HCT116 (cell line): Measurements from ENCODE around the gene RYR3. TPM values are rescaled to one million over a fixed set of nuclear protein-coding genes. Genes with fewer than 3 reads are reported as not detected.

Source experiments
- ATAC-seq: fragments of 200-7000 bp; cut with Tn5 transposase; 2 replicates; pipeline ENCODE4 v1.9.1; 2020; ENCODE audit warnings: mild to moderate bottlenecking, moderate library complexity
- BruUV-seq: library from RNA; stranded (reverse); fragments of 400-500 nt; replicated peaks from 2 replicates; lab custom pipeline; 2021; lab: Mats Ljungman, UMichigan
- CTCF ChIA-PET: fragments of 300-600 bp; sonication (Branson Sonifier 250); formaldehyde crosslinking; loops from one replicate; lab custom pipeline; 2021; ENCODE audit warnings: antibody characterized with exemption; lab: Charles Lee
- POLR2A ChIA-PET: fragments of 300-600, 350-600 bp; sonication (Branson Sonifier 250); formaldehyde crosslinking; loops from one replicate; lab custom pipeline; 2021; ENCODE audit warnings: antibody characterized with exemption; lab: Charles Lee
- RAD21 ChIA-PET, 2 experiments: fragments of 300-600 bp; sonication (Branson Sonifier 250); formaldehyde crosslinking; loops; one replicate each; lab custom pipeline; 2023; ENCODE audit warnings: low total read pairs in 2 of 2; ENCODE audit not compliant: uncharacterized antibody in 2 of 2, unreplicated experiment in 2 of 2, low non-redundant PET in 1 of 2; lab: Charles Lee
- DNase-seq: peaks from one replicate; pipeline ENCODE4 v3.0.0-alpha.2; 2010; ENCODE audit warnings: low read depth, low spot score
- H2AFZ ChIP-seq: fragments of 200-600 bp; shearing (Covaris generic), sonication (generic); 2 replicates; pipeline ENCODE4 v1.6.1; 2017; ENCODE audit warnings: low read depth, mixed run types, mixed read lengths, antibody characterized with exemption, low read length; ENCODE audit not compliant: poor library complexity, severe bottlenecking
- H3K27ac ChIP-seq: 2 replicates; pipeline ENCODE4 v1.5.1; 2012; ENCODE audit warnings: low read depth, low read length
- H3K27me3 ChIP-seq: fragments of 200-600 bp; sonication (generic); 2 replicates; pipeline ENCODE4 v1.6.1; 2016; ENCODE audit warnings: mixed run types, low read length, mixed read lengths; ENCODE audit not compliant: insufficient read depth
- H3K36me3 ChIP-seq, 2 experiments: fragments of 200-500 bp in 1 of 2; fragments of 200-600 bp in 1 of 2; sonication (Bioruptor generic) in 1 of 2; sonication (generic) in 1 of 2; 2 replicates each; pipeline versions ENCODE4 v1.5.1 to v1.6.1; 2014 to 2016; ENCODE audit warnings: low read length in 2 of 2, inconsistent platforms in 1 of 2, mixed read lengths in 1 of 2, mixed run types in 1 of 2; ENCODE audit not compliant: insufficient read depth in 2 of 2, control insufficient read depth in 1 of 2
- H3K4me1 ChIP-seq, 2 experiments: fragments of 200-600 bp in 1 of 2; sonication (generic) in 1 of 2; 2 replicates each; pipeline versions ENCODE4 v1.5.1 to v1.6.1; 2012 to 2017; ENCODE audit warnings: low read length in 2 of 2, inconsistent platforms in 1 of 2, mild to moderate bottlenecking in 1 of 2, mixed read lengths in 1 of 2, mixed run types in 1 of 2, moderate library complexity in 1 of 2; ENCODE audit not compliant: insufficient read depth in 2 of 2, control insufficient read depth in 1 of 2
- H3K4me2 ChIP-seq: fragments of 200-600 bp; sonication (generic); 2 replicates; pipeline ENCODE4 v1.6.1; 2017; ENCODE audit warnings: mixed run types, low read length, mixed read lengths
- H3K4me3 ChIP-seq, 2 experiments: fragments of 200-600 bp in 1 of 2; sonication (generic) in 1 of 2; replicated peaks in 1 of 2; 2 replicates each; pipeline ENCODE4 v1.5.1; 2011 to 2016; ENCODE audit warnings: low read length in 2 of 2, control low read depth in 1 of 2, low read depth in 1 of 2, mild to moderate bottlenecking in 1 of 2, mixed read lengths in 1 of 2, mixed run types in 1 of 2
- H3K79me2 ChIP-seq: fragments of 200-600 bp; sonication (generic); 2 replicates; pipeline ENCODE4 v1.6.1; 2017; ENCODE audit warnings: mild to moderate bottlenecking, mixed run types, low read length, moderate library complexity, mixed read lengths; ENCODE audit not compliant: insufficient read depth
- H3K9ac ChIP-seq: fragments of 200-600 bp; sonication (generic); 2 replicates; pipeline ENCODE4 v1.6.1; 2016; ENCODE audit warnings: low read length, mixed read lengths
- H3K9me2 ChIP-seq: fragments of 200-600 bp; sonication (generic), shearing (Covaris generic); 2 replicates; pipeline ENCODE4 v1.6.1; 2017; ENCODE audit warnings: mixed run types, mild to moderate bottlenecking, moderate library complexity; ENCODE audit not compliant: insufficient read depth
- H3K9me3 ChIP-seq, 2 experiments: fragments of 200-500 bp in 1 of 2; fragments of 200-600 bp in 1 of 2; sonication (Bioruptor generic) in 1 of 2; sonication (generic) in 1 of 2; 2 replicates each; pipeline ENCODE4 v1.6.1; 2014 to 2017; ENCODE audit warnings: low read length in 2 of 2, mixed read lengths in 2 of 2, inconsistent platforms in 1 of 2, low read depth in 1 of 2, mild to moderate bottlenecking in 1 of 2, mixed run types in 1 of 2, moderate library complexity in 1 of 2; ENCODE audit not compliant: control insufficient read depth in 1 of 2, insufficient read depth in 1 of 2
- H4K20me1 ChIP-seq: fragments of 200-600 bp; sonication (generic), shearing (Covaris generic); 2 replicates; pipeline ENCODE4 v1.6.1; 2017; ENCODE audit warnings: mixed run types, mild to moderate bottlenecking, moderate library complexity; ENCODE audit not compliant: insufficient read depth
- CBX3 ChIP-seq: IDR thresholded peaks from 2 replicates; pipeline ENCODE4 v1.6.1; 2012; ENCODE audit warnings: low read depth
- EZH2phosphoT487 ChIP-seq: fragments of 200-600 bp; IDR thresholded peaks from 2 replicates; pipeline ENCODE4 v1.6.1; 2018; ENCODE audit warnings: antibody characterized with exemption, borderline replicate concordance
- POLR2A ChIP-seq: IDR thresholded peaks from 2 replicates; pipeline ENCODE4 v1.7.0; 2011; ENCODE audit warnings: borderline replicate concordance; ENCODE audit not compliant: insufficient read depth, insufficient read length; ENCODE audit errors: extremely low read depth
- SIN3A ChIP-seq: IDR thresholded peaks from 2 replicates; pipeline ENCODE4 v1.6.1; 2012; ENCODE audit warnings: low read depth
- YY1 ChIP-seq: IDR thresholded peaks from 2 replicates; pipeline ENCODE4 v1.6.1; 2011; ENCODE audit warnings: low read length, low read depth, moderate library complexity, mild to moderate bottlenecking; ENCODE audit not compliant: insufficient replicate concordance; ENCODE audit errors: extremely low read depth
- intact Hi-C: fragments of 100-400 bp; cut with micrococcal nuclease; formaldehyde crosslinking; loops from 2 replicates; pipeline ENCODE4 v1.10.0; 2022
- total RNA-seq: library from RNA; stranded (reverse); gene quantifications from one replicate; pipeline ENCODE4 v1.2.1, GENCODE V29; 2021; ENCODE audit not compliant: unreplicated experiment
- TF ChIP-seq, protein P1 (sequence below): IDR thresholded peaks from 2 replicates; pipeline ENCODE4 v1.6.1; 2012

Gene RYR3
- total RNA-seq, 1 experiment from 2014 or later = not detected

DNA sequence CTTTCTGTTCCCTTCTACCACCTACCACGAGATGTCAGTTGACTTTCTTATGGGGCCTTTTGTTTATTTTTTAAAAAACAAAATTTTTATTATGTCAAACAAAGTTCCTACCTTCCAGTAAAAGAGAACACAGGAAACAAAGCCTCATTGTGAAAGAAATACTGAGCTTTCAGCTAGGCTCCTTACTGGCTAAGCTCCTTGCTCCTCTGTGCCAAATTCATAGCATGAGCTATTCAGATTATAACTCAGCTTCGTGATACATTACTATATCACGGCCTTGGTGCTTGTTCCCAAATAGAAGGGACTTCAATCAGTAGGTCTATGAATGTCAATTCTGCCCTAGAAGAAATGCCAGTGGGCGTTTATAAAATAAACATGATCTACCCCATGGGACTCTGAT lies 511.7 kb downstream of the RYR3 start:
- peaks cover 37% of the 10 kb centered on the region; the same call in 1 of the 2 replicates for H3K27me3 ChIP-seq
- POLR2A ChIA-PET = no interaction called here

GRCh38 chr15:33823119-33823518 lies 512.4 kb downstream of the RYR3 start:
- ChIA-PET POLR2A (no interaction called here), CTCF (no interaction called here), RAD21 (no interaction called here)
- DNase-seq (no peak), ATAC-seq (no peak)
- no peaks in the 10 kb centered on the region for H3K9me3 ChIP-seq
- H2AFZ ChIP-seq = no peak overlapping the region
- intact Hi-C loops = no loop called here
- peaks cover 37% of the 10 kb centered on the region; the same call in 1 of the 2 replicates for H3K27me3 ChIP-seq
- no TSS peak for BruUV-seq
- H3K79me2 ChIP-seq = no peaks in the 10 kb centered on the region
- no peaks in the 10 kb centered on the region for H3K4me1 ChIP-seq
- TF ChIP-seq EZH2phosphoT487 (no peak), POLR2A (no peak), CBX3 (no peak)
- no peak overlapping the region for H3K27ac ChIP-seq
- no peak overlapping the region for H3K9ac ChIP-seq
- no peaks in the 10 kb centered on the region for H4K20me1 ChIP-seq
- H3K36me3 ChIP-seq = no peaks in the 10 kb centered on the region
- H3K9me2 ChIP-seq = no peaks in the 10 kb centered on the region
- no peak overlapping the region for H3K4me3 ChIP-seq
- H3K4me2 ChIP-seq = no peak overlapping the region

More for the DNA sequence above, 511.7 kb downstream of the RYR3 start:
- Histone ChIP-seq H3K9me2 (no peaks in the 10 kb centered on the region), H3K36me3 (no peaks in the 10 kb centered on the region), H3K4me2 (no peak overlapping the region), H3K27ac (no peak overlapping the region), H3K9ac (no peak overlapping the region), H4K20me1 (no peaks in the 10 kb centered on the region), H3K79me2 (no peaks in the 10 kb centered on the region), H3K4me3 (no peak overlapping the region), H3K9me3 (no peaks in the 10 kb centered on the region), H3K4me1 (no peaks in the 10 kb centered on the region), H2AFZ (no peak overlapping the region)
- ATAC-seq (no peak), DNase-seq (no peak)
- CTCF ChIA-PET = no interaction called here
- no TSS peak for BruUV-seq
- RAD21 ChIA-PET = no interaction called here
- TF ChIP-seq, protein P1, sequence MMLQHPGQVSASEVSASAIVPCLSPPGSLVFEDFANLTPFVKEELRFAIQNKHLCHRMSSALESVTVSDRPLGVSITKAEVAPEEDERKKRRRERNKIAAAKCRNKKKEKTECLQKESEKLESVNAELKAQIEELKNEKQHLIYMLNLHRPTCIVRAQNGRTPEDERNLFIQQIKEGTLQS = no peak
- TF ChIP-seq CBX3 (no peak), SIN3A (no peak), YY1 (no peak)
- intact Hi-C loops = no loop called here
